ENCODE data around the gene SNRPF.
"Not testable (repeated sequence)": the region's sequence is repeated elsewhere in the genome, so short reads cannot be mapped to it uniquely, and the experiment has no call there.

SNRPF gene

GRCh38 chr12:95858451-95859343 is at the start of gene SNRPF:
TSS of gene SNRPF (plus strand) at chr12:95858952. CDS start at chr12:95859074, 122 bp downstream.
- DNase-seq (ENCODE audit: low read depth in 4 of 4, low spot score in 1 of 4): peak; percentile 77 to 87 (median 82)

- no peak for DNase-seq (ENCODE audit: low read depth in 4 of 4, low spot score in 1 of 4)
Observed at GRCh38 chr12:95809000-95809680, 49.6 kb upstream of the SNRPF start.

- DNase-seq (ENCODE audit: low read depth in 4 of 4, low spot score in 1 of 4): no peak
Observed at GRCh38 chr12:95810411-95810810, 48.3 kb upstream of the SNRPF start.

GRCh38 chr12:95812155-95812554 is 46.6 kb upstream of the SNRPF start:
- not testable (repeated sequence) for DNase-seq (ENCODE audit: low read depth in 4 of 4, low spot score in 1 of 4)

DNA sequence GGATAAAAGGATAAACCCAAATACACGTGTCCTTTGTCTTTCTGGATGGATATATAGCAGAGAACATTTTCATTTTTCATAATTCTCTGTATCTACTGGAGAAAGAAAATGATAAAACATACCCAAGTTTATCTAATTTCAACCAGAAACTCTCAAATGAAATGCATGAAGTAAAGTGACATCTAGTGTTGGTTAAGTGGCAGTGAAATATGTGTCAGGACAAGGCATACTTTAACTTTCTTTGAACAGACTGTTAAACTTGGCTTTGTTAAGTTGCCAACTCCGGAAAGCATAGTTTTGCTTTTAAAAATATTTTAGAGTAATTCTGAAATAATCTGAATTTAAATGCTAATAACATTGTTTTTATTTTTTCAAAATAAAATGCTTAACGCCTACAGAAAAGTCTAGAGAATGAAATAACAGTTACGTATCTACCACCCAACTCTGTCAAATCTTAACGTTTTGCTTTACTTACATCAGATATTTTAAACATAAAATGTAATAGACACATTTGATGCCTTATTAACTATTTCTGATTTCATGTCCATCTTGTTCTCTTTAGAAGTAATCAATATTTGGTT is 43.0 kb upstream of the SNRPF start:
- no peak for DNase-seq (ENCODE audit: low read depth in 4 of 4, low spot score in 1 of 4)

DNA sequence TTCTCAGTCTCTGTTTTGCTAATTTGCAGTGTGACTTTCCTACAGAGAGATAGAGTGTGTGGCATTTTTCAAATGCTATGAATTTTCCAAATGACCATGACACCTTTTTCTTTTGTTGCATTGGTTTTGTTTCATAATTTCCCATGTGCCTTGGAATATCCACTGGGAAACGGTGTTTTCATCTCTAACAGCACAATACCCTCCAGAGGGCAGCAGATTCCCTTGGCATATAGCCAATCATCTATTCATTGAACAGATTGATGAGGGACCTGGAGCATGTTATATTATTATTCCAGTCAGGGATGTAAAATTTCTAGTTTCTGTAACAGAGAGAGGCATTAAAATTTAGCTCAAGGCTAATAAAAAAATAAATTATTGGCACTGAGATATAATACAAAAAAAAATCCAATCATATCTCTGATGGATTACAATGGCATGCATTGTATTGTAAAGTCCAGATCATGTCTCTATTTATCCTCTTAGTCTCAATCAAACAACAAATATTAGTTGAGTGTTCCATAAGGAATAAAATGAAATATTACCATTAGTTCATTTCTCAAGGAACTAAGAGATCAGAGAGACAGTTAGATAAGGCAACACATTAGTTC is 38.6 kb upstream of the SNRPF start:
- no peak for DNase-seq (ENCODE audit: low read depth in 4 of 4, low spot score in 1 of 4)

DNA sequence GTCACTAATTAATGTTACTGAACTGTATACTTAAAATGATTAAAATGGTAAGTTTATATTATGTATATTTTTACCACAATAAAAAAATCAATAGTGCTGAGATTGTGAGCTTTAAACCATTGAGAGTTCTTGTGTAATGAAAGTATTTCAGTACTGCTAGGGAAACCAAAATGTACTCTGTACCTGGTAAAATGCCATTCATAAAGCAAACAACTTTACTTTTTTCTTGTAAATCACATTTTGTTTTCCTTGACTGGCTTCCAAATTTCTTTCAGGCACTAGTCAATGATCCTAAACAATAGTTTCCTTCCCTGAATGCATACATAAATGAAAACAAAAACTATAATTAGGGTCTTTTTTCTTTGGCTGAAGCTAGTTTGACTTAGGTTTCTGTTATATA is 29.4 kb upstream of the SNRPF start:
- no peak for DNase-seq (ENCODE audit: low read depth in 4 of 4, low spot score in 1 of 4)

DNA sequence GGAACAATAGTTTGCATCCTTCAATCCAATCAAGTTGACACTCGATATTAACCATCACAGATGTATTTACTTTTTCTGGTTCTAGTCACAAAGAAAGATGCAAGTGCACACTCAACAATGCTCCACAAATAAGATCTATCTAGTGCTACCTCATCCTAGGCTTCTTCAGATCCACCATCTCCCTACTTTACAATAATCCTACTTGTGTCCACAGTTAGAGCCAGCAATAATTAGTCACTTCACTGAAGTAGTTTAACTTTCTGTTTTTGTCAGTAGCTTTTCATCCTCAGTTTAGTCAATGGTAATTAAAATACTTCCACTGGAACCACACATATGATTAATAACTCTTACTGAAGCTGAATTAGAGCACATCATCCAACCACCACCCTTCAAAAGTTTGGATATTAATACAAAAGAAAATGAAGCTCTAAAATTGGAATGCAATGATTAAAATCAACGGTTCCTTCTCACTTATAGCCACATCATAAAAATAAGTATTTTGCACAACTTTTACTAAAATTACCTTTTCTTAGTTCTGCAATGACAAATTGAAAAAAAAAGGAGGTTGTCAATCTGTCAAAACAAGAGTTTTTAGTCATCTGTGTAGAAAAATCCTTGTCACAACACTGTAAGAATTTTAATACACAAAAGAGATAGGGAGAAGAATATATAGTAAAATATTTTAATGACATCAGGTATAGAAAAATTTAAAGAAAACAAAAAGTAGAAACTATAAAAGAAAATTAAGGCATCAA is 28.2 kb upstream of the SNRPF start:
- no peak for DNase-seq (ENCODE audit: low read depth in 4 of 4, low spot score in 1 of 4)

DNA sequence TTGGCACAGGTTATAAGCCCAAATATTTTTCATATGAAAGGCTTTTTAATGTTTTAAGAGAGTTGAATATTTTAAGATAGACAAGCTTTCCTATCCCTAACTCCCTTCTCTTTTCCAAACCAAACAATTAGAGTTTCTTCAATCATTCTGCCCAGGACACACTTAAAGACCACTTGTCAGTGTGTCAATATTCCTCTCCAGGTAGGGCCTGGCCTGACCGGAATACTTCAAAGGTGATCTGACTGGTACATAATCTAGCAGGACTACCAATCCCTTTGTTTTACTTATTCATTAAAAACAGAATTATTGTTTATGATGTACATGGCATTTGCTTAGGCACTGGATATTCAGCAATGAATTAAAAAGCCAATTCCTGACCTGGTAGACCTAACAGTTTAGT is 24.2 kb upstream of the SNRPF start:
- DNase-seq (ENCODE audit: low read depth in 4 of 4, low spot score in 1 of 4): no peak

DNA sequence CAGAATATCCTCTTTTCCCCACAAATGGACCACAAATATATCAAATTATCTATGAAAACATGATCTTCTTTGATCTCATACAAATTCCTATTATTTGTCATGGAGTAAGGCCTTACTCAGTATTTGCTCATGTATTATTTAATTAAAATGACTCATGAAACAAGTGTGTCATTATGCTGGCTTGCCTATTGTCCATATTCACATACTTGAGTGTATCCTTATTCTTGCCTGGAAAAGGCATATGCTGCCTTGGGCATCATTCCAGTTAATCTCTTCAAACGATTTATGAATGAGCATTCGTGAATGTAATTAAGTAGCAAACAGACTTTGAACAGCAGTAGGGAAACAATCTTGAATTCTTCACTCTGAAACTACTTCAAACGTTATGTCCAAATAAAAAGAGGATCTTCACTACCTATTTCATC is 22.6 kb upstream of the SNRPF start:
- no peak for DNase-seq (ENCODE audit: low read depth in 4 of 4, low spot score in 1 of 4)

DNA sequence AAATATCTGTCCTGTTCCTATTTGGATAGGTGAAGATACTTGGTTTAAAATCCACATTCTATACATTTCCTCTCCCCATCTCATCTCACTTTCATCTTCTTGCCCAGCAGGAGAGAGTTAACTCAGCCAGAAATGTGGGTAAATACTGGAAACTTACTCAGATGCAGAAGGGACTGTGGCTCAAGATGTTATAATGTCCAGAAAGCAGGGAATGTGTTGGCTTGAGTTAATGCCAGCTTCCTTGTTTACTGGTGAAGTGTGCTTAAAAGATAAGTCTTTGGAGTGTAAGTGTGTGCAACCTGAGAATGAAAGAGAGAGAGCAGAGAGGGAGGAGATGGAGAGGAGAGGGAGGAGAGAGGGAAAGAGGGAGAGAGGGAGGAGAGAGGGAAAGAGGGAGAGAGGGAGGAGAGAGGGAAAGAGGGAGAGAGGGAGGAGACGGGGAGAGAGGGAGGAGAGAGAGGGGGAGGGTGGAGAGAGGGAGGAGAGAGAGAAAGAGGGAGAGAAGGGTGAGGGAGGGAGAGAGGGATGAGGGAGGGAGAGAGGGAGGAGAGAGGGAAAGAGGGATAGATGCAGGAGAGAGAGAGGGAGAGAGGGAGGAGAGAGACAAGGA is 22.0 kb upstream of the SNRPF start:
- DNase-seq (ENCODE audit: low read depth in 4 of 4, low spot score in 1 of 4): no peak

GRCh38 chr12:95837240-95838038 is 21.3 kb upstream of the SNRPF start:
- no peak for DNase-seq (ENCODE audit: low read depth in 4 of 4, low spot score in 1 of 4)

DNA sequence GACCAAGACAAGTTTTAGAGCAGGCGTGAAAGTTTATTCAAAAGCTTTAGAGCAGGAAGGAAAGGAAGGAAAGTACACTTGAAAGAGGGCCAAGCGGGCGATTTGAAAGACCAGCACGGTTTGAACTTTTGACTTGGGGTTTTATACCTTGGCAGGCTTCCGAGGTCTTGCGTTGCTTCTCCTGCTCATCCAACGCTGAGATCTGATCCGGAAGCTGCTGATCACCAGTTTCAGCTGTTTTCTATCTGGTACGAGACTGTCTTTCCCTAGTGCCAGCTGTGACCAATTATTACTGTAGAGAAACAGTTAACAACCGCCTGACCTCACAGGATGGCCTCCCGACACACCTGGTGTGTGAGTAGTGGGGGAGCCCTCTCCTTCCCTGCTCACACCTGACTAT is 20.6 kb upstream of the SNRPF start:
- no peak for DNase-seq (ENCODE audit: low read depth in 4 of 4, low spot score in 1 of 4)

DNA sequence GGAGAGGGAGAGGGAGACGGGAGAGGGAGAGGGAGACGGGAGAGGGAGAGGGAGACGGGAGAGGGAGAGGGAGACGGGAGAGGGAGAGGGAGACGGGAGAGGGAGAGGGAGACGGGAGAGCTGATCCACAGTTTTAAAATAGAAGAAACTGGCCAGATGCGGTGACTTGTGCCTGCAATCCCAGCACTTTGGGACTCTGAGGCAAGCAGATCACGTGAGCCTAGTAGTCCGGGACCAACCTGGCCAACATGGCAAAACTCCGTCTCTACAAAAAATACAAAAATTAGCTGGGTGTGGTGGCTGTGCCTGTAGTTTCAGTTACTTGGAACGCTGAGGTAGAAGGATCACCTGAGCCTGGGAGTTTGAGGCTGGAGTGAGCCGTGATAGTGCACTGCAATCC is 16.3 kb upstream of the SNRPF start:
- DNase-seq (ENCODE audit: low read depth in 4 of 4, low spot score in 1 of 4): not testable (repeated sequence)

- DNase-seq (ENCODE audit: low read depth in 4 of 4, low spot score in 1 of 4): no peak
Observed at GRCh38 chr12:95848575-95849388, 10.0 kb upstream of the SNRPF start.

DNA sequence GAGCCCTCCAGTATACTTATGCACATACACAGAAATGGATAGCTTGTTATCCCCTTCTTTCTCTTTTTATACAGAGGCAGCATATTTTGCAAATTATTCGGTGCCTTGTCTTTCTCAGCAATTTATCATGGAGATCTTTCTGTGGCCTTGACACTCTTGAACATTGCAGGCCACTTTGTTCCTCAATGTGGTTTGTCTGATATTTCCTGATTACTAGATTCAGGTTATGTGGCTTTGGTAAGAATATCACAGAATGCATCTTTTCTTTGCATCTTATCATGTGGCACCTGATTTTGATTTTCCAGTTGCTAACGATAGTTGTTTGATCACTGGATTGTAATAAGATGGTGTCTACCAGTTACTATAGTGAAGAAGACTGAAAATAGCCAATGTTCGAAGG is 7.1 kb upstream of the SNRPF start:
- DNase-seq (ENCODE audit: low read depth in 4 of 4, low spot score in 1 of 4): no peak

DNA sequence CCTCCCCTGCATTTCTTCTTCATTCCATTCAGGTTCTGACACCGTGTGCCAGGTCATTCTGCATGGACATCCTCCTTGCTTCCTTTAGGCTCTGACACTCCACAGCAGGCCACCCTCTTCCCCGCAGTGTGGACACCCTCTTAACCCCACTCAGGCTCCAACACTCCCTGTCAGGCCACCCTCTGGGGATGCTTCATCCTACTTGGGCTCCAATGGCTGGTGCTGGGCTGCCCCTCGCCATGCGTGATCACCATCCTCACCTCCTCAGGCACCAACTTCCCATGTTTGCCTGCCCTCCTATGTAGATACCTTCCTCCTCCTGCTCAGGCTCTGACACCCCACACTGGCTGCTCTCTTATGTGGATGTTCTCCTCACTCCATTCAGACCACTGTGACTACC is 6.6 kb upstream of the SNRPF start:
- no peak for DNase-seq (ENCODE audit: low read depth in 4 of 4, low spot score in 1 of 4)

GRCh38 chr12:95857156-95857555 is 1.6 kb upstream of the SNRPF start:
- no peak for DNase-seq (ENCODE audit: low read depth in 4 of 4, low spot score in 1 of 4)

GRCh38 chr12:95857799-95858198 is 953 bp upstream of the SNRPF start:
- no peak for DNase-seq (ENCODE audit: low read depth in 4 of 4, low spot score in 1 of 4)
